Activated CD4-positive, alpha-beta T cell treated with anti-CD3 and anti-CD28 coated beads for 36 hours (primary cell): ENCODE data around the gene GNAL. TPM values are rescaled to one million over a fixed set of nuclear protein-coding genes. Genes with fewer than 3 reads are reported as not detected.

Experiments used
- ATAC-seq: fragments of 200-7000 bp; cut with Tn5 transposase; one replicate; pipeline ENCODE4 v1.10.0; 2021; ENCODE audit warnings: mild to moderate bottlenecking, moderate library complexity
- CTCF ChIA-PET: fragments of 350-600 bp; sonication (Branson Sonifier 250); formaldehyde crosslinking; loops from one replicate; lab custom pipeline; 2021; ENCODE audit warnings: antibody characterized with exemption; lab: Charles Lee
- POLR2A ChIA-PET: fragments of 350-600 bp; sonication (Branson Sonifier 250); formaldehyde crosslinking; loops from one replicate; lab custom pipeline; 2021; ENCODE audit warnings: antibody characterized with exemption, inconsistent platforms; lab: Charles Lee
- DNase-seq: peaks from one replicate; pipeline ENCODE4 v3.0.0-alpha.2; 2020
- H3K27ac Mint-ChIP-seq: one replicate; pipeline ENCODE4 v1.8.0; 2021; ENCODE audit warnings: mixed read lengths
- H3K27me3 Mint-ChIP-seq: one replicate; pipeline ENCODE4 v1.8.0; 2021; ENCODE audit warnings: mixed read lengths
- H3K36me3 Mint-ChIP-seq: one replicate; pipeline ENCODE4 v1.8.0; 2021; ENCODE audit warnings: low read depth, mixed read lengths
- H3K4me1 Mint-ChIP-seq: one replicate; pipeline ENCODE4 v1.8.0; 2021; ENCODE audit warnings: mixed read lengths
- H3K4me3 Mint-ChIP-seq: one replicate; pipeline ENCODE4 v1.8.0; 2021; ENCODE audit warnings: mild to moderate bottlenecking, moderate library complexity, mixed read lengths
- H3K9me3 Mint-ChIP-seq: one replicate; pipeline ENCODE4 v1.8.0; 2021; ENCODE audit warnings: low read depth, mixed read lengths
- intact Hi-C, 2 experiments: fragments of 100-400 bp; cut with DNase I in 1 of 2; cut with micrococcal nuclease in 1 of 2; formaldehyde crosslinking; loops; one replicate each; pipeline versions ENCODE4 v1.14.2 to v1.15.1; 2022 to 2024; cut with DNase I, micrococcal nuclease
- total RNA-seq, 2 experiments: library from RNA; stranded (reverse); gene quantifications; one replicate each; pipeline ENCODE4 v1.2.3, GENCODE V29; 2021

GNAL gene
- total RNA-seq, 2 experiments from 2014 or later = 0.07 to 0.21 TPM

DNA sequence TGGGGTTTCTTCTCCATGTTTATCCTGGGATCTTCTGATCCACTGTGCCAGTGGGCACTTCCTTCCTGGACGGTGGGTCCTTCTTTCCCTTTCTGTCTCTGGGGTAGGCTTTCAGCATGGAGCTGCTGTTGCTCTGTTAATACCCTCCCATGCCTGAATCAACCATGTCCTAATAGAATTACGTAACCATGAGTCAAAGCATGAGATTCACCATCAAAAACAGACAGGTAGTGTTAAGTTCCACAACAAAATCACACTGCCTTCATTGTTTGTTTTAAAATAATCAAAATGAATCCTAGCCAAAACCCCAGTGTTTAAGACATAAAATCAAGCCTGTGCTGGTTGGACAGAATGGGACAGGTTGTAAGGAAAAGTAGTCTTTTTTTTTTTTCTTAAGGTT lies 37.5 kb downstream of the GNAL start:
- no peak overlapping the region for H3K27ac Mint-ChIP-seq
- intact Hi-C loops = loop anchor here in 1 of 2 experiments (5.0 kb wide), 1 partner anchor 69 kb away; no protein-coding TSS in a partner anchor
- no peak overlapping the region for H3K4me3 Mint-ChIP-seq
- H3K36me3 Mint-ChIP-seq = no peaks in the 10 kb centered on the region
- DNase-seq (no peak), ATAC-seq (no peak)
- CTCF ChIA-PET = interaction anchor here (0.7 to 1.1 kb wide), 2 partner anchors 34 kb away, joined by 3 read pairs; no protein-coding TSS in a partner anchor
- H3K9me3 Mint-ChIP-seq = no peaks in the 10 kb centered on the region
- H3K4me1 Mint-ChIP-seq = no peaks in the 10 kb centered on the region
- POLR2A ChIA-PET = no interaction called here
- H3K27me3 Mint-ChIP-seq = peaks cover 9% of the 10 kb centered on the region

GRCh38 chr18:11728249-11728648 lies 39.2 kb downstream of the GNAL start:
- DNase-seq = no peak
- no peak for ATAC-seq
- intact Hi-C loops = loop anchor here in 1 of 2 experiments (5.0 kb wide), 1 partner anchor 71 kb away; no protein-coding TSS in a partner anchor
- Mint-ChIP-seq H3K27ac (no peak overlapping the region), H3K36me3 (no peaks in the 10 kb centered on the region), H3K4me3 (no peak overlapping the region), H3K27me3 (peaks cover 23% of the 10 kb centered on the region), H3K4me1 (no peaks in the 10 kb centered on the region), H3K9me3 (no peaks in the 10 kb centered on the region)
- POLR2A ChIA-PET = no interaction called here
- CTCF ChIA-PET = interaction anchor here (0.6 to 2.0 kb wide), 5 partner anchors 10 to 674 kb away, joined by 3 to 7 read pairs (median 3); no protein-coding TSS in a partner anchor

GRCh38 chr18:11729556-11729955 lies 40.5 kb downstream of the GNAL start:
- ATAC-seq = no peak

DNA sequence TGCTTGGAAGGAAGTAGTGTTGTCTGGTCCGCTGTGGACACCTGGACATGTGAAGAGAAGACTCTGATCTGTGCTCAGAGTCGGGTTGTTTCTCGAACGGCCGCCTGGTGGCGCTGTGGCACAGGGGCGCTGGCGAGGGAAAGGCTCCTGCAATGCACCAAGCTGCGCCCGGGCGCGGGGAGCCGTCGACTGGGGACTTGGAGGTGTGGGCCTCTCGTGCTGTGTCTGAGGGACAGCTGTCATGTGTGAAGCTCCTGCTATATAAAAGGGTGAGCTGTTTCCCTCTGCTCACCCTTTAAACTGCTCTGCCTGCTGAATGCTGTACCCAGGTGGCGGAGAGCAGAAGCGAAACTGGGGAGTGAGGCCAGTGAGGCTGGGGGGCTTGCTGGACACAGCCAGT lies 44.0 kb downstream of the GNAL start:
- ChIA-PET POLR2A (no interaction called here), CTCF (interaction anchor here (0.5 to 2.1 kb wide), 24 partner anchors 9 to 374 kb away, joined by 3 to 17 read pairs (median 3); no protein-coding TSS in a partner anchor)
- intact Hi-C loops = loop anchor here (1.0 to 10.0 kb wide), 8 partner anchors 139 to 504 kb away; no protein-coding TSS in a partner anchor
- ATAC-seq = peak; percentile 83
- H3K36me3 Mint-ChIP-seq = no peaks in the 10 kb centered on the region
- no peak overlapping the region for H3K4me3 Mint-ChIP-seq
- DNase-seq = peak; percentile 84
- H3K4me1 Mint-ChIP-seq = no peaks in the 10 kb centered on the region
- no peak overlapping the region for H3K27ac Mint-ChIP-seq
- no peaks in the 10 kb centered on the region for H3K9me3 Mint-ChIP-seq
- peaks cover 35% of the 10 kb centered on the region for H3K27me3 Mint-ChIP-seq

More at GRCh38 chr18:11729556-11729955, 40.5 kb downstream of the GNAL start:
- no peak for DNase-seq
- Mint-ChIP-seq H3K27me3 (peaks cover 32% of the 10 kb centered on the region), H3K27ac (no peak overlapping the region), H3K4me1 (no peaks in the 10 kb centered on the region), H3K4me3 (no peak overlapping the region), H3K9me3 (no peaks in the 10 kb centered on the region), H3K36me3 (no peaks in the 10 kb centered on the region)
- CTCF ChIA-PET = interaction anchor here (0.7 to 2.0 kb wide), 4 partner anchors 9 to 288 kb away, joined by 3 to 5 read pairs (median 4); no protein-coding TSS in a partner anchor
- intact Hi-C loops = loop anchor here in 1 of 2 experiments (5.0 kb wide), 1 partner anchor 72 kb away; no protein-coding TSS in a partner anchor
- POLR2A ChIA-PET = no interaction called here

GRCh38 chr18:11736656-11737055 lies 47.6 kb downstream of the GNAL start:
- H3K4me1 Mint-ChIP-seq = no peaks in the 10 kb centered on the region
- ATAC-seq (no peak), DNase-seq (no peak)
- no peaks in the 10 kb centered on the region for H3K36me3 Mint-ChIP-seq
- intact Hi-C loops = loop anchor here in 1 of 2 experiments (10.0 kb wide), 1 partner anchor 198 kb away; no protein-coding TSS in a partner anchor
- CTCF ChIA-PET = interaction anchor here (0.6 to 1.9 kb wide), 3 partner anchors 208 to 382 kb away, joined by 3 to 6 read pairs (median 4); no protein-coding TSS in a partner anchor
- POLR2A ChIA-PET = no interaction called here
- H3K27ac Mint-ChIP-seq = no peak overlapping the region
- no peaks in the 10 kb centered on the region for H3K9me3 Mint-ChIP-seq
- H3K27me3 Mint-ChIP-seq = peaks cover 33% of the 10 kb centered on the region
- no peak overlapping the region for H3K4me3 Mint-ChIP-seq

- Mint-ChIP-seq H3K4me3 (no peak overlapping the region), H3K4me1 (no peaks in the 10 kb centered on the region), H3K9me3 (no peaks in the 10 kb centered on the region), H3K27me3 (peaks cover 21% of the 10 kb centered on the region), H3K27ac (no peak overlapping the region), H3K36me3 (no peaks in the 10 kb centered on the region)
- no peak for DNase-seq
- no peak for ATAC-seq
- ChIA-PET CTCF (interaction anchor here (1.1 to 1.5 kb wide), 3 partner anchors 9 to 298 kb away, joined by 3 to 6 read pairs (median 4); no protein-coding TSS in a partner anchor), POLR2A (no interaction called here)
- intact Hi-C loops = loop anchor here in 1 of 2 experiments (10.0 kb wide), 1 partner anchor 195 kb away; no protein-coding TSS in a partner anchor
Measured at GRCh38 chr18:11739893-11740292, 50.8 kb downstream of the GNAL start.

DNA sequence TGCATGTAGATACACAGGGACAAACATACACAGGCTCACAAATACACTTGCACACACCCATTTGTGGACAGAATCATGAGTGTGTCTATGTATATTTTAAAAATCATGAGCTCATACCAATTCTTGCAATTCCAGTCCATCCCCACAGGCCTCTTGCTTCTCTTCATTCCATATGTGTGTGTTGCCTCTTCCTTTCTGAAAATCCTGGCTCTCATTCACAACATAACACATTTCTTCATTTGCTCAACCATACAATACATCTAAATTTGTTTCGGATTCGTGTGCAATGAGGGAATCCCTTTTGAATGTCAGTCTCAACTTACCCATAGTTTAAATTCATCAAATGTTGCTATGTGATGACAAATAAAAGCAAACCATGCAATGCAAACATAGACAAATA lies 51.4 kb downstream of the GNAL start:
- no peak for DNase-seq
- POLR2A ChIA-PET = no interaction called here
- Mint-ChIP-seq H3K9me3 (no peaks in the 10 kb centered on the region), H3K27me3 (peaks cover 23% of the 10 kb centered on the region), H3K36me3 (no peaks in the 10 kb centered on the region), H3K4me1 (no peaks in the 10 kb centered on the region), H3K27ac (no peak overlapping the region), H3K4me3 (no peak overlapping the region)
- no peak for ATAC-seq
- CTCF ChIA-PET = interaction anchor here (0.6 to 2.1 kb wide), 8 partner anchors 9 to 298 kb away, joined by 3 to 8 read pairs (median 4); no protein-coding TSS in a partner anchor
- intact Hi-C loops = no loop called here

- Mint-ChIP-seq H3K4me3 (no peak overlapping the region), H3K4me1 (no peaks in the 10 kb centered on the region), H3K9me3 (no peaks in the 10 kb centered on the region), H3K36me3 (no peaks in the 10 kb centered on the region), H3K27ac (no peak overlapping the region), H3K27me3 (peaks cover 29% of the 10 kb centered on the region)
- ATAC-seq = no peak
- ChIA-PET POLR2A (no interaction called here), CTCF (interaction anchor here (0.6 to 2.1 kb wide), 9 partner anchors 8 to 851 kb away, joined by 3 to 8 read pairs (median 3); no protein-coding TSS in a partner anchor)
- intact Hi-C loops = loop anchor here in 1 of 2 experiments (1.0 kb wide), 1 partner anchor 86 kb away; no protein-coding TSS in a partner anchor
- DNase-seq = no peak
Measured at GRCh38 chr18:11741505-11742145, 52.6 kb downstream of the GNAL start.

- no peak for DNase-seq
- no peaks in the 10 kb centered on the region for H3K9me3 Mint-ChIP-seq
- CTCF ChIA-PET = interaction anchor here (1.1 to 1.3 kb wide), 2 partner anchors 25 to 193 kb away, joined by 3 to 4 read pairs; no protein-coding TSS in a partner anchor
- ATAC-seq = no peak
- intact Hi-C loops = no loop called here
- H3K4me1 Mint-ChIP-seq = no peaks in the 10 kb centered on the region
- H3K4me3 Mint-ChIP-seq = no peak overlapping the region
- H3K27ac Mint-ChIP-seq = no peak overlapping the region
- POLR2A ChIA-PET = no interaction called here
- H3K27me3 Mint-ChIP-seq = peaks cover 48% of the 10 kb centered on the region
- no peaks in the 10 kb centered on the region for H3K36me3 Mint-ChIP-seq
Measured at GRCh38 chr18:11745521-11745920, 56.5 kb downstream of the GNAL start.

GRCh38 chr18:11747286-11747685 lies 58.2 kb downstream of the GNAL start:
- no peaks in the 10 kb centered on the region for H3K9me3 Mint-ChIP-seq
- CTCF ChIA-PET = interaction anchor here (1.0 kb wide), 1 partner anchor 13 kb away, joined by 3 read pairs; no protein-coding TSS in a partner anchor
- H3K27ac Mint-ChIP-seq = no peak overlapping the region

DNA sequence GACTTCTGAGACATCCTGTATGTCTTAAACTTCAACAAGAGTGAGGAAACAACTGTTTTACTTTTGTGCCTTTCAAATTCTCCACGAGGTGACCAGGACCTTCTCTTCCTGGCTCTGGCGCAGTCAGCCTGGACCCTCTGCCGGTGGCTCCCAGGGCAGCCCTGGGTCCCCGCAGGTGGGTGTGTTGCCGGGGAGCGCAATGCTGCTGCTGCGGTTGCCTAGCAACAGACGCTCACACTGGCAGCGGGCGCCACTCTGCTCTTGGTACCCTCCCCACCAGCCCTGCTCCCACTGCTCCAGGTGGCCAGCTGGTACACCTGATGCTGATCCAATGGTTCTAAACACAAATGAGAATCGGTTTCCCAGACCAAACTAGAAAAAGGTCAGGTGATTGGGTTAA lies 58.7 kb downstream of the GNAL start:
- DNase-seq (peak; percentile 12), ATAC-seq (no peak)
- H3K36me3 Mint-ChIP-seq = no peaks in the 10 kb centered on the region
- ChIA-PET POLR2A (no interaction called here), CTCF (interaction anchor here (1.0 kb wide), 1 partner anchor 13 kb away, joined by 3 read pairs; no protein-coding TSS in a partner anchor)
- intact Hi-C loops = no loop called here
- no peak overlapping the region for H3K4me3 Mint-ChIP-seq
- H3K9me3 Mint-ChIP-seq = no peaks in the 10 kb centered on the region
- H3K4me1 Mint-ChIP-seq = peaks cover 8% of the 10 kb centered on the region
- no peak overlapping the region for H3K27ac Mint-ChIP-seq
- peaks cover 54% of the 10 kb centered on the region for H3K27me3 Mint-ChIP-seq

More at GRCh38 chr18:11747286-11747685, 58.2 kb downstream of the GNAL start:
- intact Hi-C loops = no loop called here
- H3K4me3 Mint-ChIP-seq = no peak overlapping the region
- H3K27me3 Mint-ChIP-seq = peaks cover 55% of the 10 kb centered on the region
- peaks cover 6% of the 10 kb centered on the region for H3K4me1 Mint-ChIP-seq
- no peak for ATAC-seq
- no peak for DNase-seq
- POLR2A ChIA-PET = no interaction called here
- no peaks in the 10 kb centered on the region for H3K36me3 Mint-ChIP-seq
